ENCODE measurements around the gene NR1H2.

- TF ChIP-seq POLR2A (IDR thresholded peaks at IDR 0.05) (no peak), POLR2AphosphoS5 (IDR thresholded peaks at IDR 0.05) (no peak)
- TF ChIP-seq, protein P1, sequence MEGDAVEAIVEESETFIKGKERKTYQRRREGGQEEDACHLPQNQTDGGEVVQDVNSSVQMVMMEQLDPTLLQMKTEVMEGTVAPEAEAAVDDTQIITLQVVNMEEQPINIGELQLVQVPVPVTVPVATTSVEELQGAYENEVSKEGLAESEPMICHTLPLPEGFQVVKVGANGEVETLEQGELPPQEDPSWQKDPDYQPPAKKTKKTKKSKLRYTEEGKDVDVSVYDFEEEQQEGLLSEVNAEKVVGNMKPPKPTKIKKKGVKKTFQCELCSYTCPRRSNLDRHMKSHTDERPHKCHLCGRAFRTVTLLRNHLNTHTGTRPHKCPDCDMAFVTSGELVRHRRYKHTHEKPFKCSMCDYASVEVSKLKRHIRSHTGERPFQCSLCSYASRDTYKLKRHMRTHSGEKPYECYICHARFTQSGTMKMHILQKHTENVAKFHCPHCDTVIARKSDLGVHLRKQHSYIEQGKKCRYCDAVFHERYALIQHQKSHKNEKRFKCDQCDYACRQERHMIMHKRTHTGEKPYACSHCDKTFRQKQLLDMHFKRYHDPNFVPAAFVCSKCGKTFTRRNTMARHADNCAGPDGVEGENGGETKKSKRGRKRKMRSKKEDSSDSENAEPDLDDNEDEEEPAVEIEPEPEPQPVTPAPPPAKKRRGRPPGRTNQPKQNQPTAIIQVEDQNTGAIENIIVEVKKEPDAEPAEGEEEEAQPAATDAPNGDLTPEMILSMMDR (IDR thresholded peaks at IDR 0.05): no peak
Measured at GRCh38 chr19:50377517-50377916, 1.3 kb downstream of the NR1H2 start.
